ENCODE results near the gene DMBT1.

The DMBT1 gene

DNA sequence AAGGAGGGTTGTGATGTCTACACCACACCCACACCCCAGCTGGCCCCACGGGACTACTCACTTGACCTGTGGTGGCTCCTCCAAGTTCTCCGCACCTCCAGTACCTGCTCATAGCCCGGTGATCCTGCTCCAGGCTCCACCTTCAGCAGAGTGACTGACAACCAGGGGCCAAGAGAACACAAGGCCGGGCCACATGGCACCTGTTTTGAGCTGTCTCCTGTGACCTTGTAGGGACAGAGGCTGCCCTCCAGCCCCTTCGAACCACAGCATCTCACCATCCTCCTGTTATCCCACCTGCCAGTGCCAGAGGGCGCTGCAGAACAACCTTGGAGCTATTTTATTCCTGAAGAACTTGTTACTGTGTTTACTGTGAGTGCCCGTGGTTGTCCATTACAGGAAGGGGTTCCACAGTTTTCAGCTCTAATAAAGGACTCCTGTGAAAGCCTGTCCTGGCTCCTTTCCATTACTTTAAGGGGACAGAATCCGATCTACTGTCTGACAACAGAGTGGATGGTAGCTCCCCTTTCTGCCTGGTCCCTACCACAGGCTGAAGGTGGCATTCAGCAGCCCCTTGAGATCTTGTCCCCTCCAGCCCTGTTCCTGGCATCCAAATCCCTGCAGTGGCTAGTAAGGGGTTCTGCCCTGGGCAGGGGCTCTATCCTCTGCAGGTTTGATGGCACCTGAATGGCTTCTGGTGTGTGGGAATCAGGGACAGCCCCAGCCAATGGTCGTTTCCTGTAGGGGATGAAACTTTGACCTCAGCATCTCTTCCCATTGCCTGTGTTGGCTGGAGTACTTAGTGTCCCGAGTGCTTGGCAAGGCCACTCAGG lies 88.3 kb downstream of the DMBT1 start:
- DNase-seq: no peak

- no peak for DNase-seq
Measured at GRCh38 chr10:122649903-122650302, 89.3 kb downstream of the DMBT1 start.

- no peak for DNase-seq
Measured at GRCh38 chr10:122650331-122650730, 89.8 kb downstream of the DMBT1 start.

GRCh38 chr10:122655524-122656307 lies 95.2 kb downstream of the DMBT1 start:
- DNase-seq: no peak

DNA sequence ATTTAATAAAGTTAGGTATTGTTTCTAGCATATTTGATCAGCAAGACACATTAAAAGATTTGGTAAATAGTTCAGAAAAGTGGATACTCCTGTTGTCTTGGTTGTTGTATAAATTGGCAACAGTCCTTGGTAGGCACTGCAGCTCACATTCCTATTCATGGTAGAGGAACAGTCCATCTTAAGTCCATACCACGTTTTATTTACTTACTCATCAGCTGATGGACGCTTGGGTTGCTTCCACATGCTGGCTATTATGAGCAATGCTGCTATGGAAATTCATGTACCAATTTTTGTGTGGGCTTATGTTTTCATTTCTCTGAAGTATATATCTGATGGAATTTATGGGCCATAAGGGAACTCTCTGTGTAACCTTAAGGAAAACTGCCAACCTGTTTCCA lies 95.8 kb downstream of the DMBT1 start:
- no peak for DNase-seq

DNA sequence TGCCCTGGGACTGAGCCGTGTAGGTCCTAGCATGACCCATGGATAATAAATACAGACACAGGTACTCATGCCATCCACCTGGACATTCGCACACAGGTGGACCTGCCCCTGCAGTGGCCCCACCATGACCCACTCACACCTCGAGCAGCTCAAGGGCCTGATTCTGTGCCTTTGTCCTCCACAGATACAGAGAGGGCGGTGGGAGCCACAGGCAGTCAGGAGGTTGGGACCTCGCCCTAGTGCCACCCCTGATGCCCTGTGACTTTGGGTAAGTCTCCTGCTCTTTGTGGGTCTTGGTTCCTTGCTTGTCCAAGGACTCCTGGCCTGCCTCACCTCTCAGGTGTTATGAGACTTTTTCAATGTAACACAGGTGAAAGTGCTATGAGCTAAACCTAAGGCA lies 96.2 kb downstream of the DMBT1 start:
- DNase-seq: no peak

GRCh38 chr10:122657255-122657654 lies 96.7 kb downstream of the DMBT1 start:
- no peak for DNase-seq

DNA sequence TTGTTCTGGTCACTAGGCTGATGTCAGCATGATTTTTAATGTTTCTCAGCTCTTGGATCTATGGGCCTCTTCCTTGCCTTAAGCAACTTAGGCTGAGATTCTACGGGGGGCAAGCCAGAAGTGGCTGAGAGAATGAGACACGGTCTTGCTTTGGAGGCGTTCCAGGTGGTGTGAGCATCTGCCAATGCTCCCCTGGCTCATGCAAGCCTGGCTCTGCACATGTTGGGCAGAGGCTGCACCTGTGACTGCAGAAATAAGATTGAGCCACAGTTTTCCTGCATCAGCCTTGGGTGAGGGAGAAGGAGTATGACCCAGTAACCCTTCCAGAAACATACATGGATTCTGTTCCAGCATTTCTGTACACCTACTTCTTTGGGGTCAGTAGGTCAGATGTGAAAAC lies 97.2 kb downstream of the DMBT1 start:
- DNase-seq: no peak

DNA sequence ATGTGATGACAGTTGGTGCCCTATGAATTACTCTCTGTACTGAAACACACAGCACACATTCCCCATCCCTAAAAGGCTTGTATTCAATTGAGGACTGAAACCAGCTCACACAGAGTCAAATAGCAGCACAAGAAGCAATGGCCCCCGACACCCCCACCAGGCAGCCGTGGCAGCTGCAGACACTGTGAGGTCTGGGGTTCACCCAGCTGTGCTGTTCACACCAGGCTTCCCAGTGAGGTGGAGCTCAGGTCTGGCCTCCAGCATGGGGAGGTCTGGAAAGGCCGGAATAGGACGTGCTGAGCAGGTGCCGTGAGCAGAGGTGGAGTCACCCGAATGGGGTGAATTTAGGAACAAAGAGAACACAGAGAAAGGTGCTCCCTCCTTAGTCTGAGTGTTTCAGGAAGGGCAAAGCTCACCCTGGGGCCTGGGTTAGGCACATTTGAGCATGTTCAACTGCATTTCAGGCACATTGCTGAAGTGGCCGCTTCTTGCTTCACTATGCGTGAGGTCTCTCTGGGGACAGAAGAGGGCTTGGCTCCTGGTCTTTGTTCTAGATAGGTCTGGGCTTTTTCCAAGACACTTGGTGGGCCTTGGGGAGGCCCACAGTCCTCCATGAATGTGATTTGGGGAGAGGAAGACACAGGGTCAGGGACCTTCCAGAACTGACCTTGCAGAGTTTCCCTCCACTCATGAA lies 97.9 kb downstream of the DMBT1 start:
- no peak for DNase-seq

GRCh38 chr10:122659126-122659525 lies 98.6 kb downstream of the DMBT1 start:
- DNase-seq: no peak

- no peak for DNase-seq
Measured at GRCh38 chr10:122659651-122660050, 99.1 kb downstream of the DMBT1 start.

DNA sequence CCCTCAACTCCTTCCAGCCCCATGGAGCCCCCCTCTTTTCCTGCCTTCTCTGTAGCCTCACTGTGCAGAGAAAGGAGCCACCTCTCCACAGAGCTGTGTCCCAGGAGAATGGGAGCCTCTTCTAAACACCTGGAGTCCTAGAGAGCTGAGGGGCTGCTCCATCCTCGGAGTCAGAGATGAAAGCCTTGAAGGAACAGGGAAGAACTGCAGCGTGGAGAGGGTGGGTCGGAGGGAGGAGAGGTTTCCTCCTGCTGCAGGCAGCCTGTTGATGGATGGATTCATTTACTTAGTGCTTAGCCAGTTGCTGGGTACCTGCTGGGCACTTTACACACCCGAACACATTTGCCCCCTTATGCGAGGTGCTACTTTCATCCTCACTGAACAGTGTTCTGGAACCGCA lies 100.1 kb downstream of the DMBT1 start:
- DNase-seq: no peak

- DNase-seq: no peak
Measured at GRCh38 chr10:122662231-122662630, 101.7 kb downstream of the DMBT1 start.

DNA sequence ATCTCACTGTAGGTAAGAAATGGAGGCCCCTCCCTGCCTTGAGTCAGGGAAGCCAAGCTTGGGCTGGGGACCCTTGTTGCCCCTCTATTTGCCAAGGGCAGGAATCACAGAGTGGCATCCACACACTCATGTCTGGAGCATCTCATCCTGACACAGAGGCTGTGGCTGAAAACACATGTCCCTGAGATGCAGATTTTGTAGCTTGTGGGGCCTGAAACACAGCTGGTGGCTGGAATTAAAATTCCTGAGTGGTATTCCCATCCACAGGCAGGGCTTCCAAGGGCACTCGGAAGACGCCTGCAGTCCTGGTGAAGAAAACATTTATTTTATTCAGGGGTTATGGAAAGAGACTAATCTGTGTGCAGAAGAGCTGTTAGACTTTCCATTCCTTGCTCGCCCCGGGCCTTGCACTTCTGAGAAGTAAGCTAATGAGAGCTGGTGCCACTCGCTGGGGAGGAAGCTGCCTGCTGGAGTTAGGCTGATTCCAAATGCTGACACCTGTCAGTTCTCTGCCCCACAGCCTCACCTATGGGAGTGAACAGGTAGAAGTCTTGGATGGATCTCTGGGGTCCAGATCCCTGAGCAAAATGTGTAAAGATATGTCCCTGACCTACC lies 103.1 kb downstream of the DMBT1 start:
- DNase-seq: no peak

- no peak for DNase-seq
Measured at GRCh38 chr10:122664501-122664900, 103.9 kb downstream of the DMBT1 start.

- no peak for DNase-seq
Measured at GRCh38 chr10:122665329-122665860, 104.8 kb downstream of the DMBT1 start.

GRCh38 chr10:122665946-122666345 lies 105.4 kb downstream of the DMBT1 start:
- DNase-seq: no peak

DNA sequence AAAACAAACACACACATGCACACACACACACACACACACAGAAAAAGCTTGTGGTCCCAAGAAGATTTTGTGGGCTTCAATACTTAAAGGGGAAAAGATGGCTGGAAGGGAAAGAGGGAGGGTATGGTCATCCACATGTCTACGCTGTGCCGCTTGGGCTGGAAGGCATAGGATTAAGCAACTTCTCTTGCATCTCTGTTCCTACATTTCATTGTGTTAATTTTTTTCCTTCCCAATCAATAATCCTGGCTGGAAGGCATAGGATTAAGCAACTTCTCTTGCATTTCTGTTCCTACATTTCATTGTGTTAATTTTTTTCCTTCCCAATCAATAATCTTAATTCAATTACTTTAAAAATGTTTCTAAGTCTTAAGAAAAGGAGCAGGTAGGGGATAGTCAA lies 108.5 kb downstream of the DMBT1 start:
- DNase-seq: no peak

GRCh38 chr10:122669842-122670241 lies 109.3 kb downstream of the DMBT1 start:
- DNase-seq: no peak

GRCh38 chr10:122671355-122671754 lies 110.8 kb downstream of the DMBT1 start:
- DNase-seq: no peak

DNA sequence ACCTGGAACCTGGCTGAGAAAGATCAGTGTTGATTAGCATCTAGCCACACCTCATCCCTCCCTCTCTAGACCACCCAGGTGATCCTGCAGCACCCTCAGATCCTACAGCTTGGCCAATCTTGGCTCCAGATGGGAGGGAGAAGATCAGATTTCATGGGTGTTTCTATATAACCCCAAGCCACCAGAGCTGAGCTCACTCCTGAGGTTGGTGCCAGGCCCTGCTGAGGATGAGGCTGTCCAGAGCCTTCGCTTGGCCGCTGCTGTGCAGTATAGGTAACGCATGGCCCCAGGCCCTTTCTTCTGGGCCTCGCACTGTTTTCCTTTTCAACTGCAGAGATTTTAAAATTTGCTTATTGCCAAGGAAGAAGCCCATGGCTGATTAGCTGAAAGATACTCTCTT lies 112.1 kb downstream of the DMBT1 start:
- no peak for DNase-seq

- no peak for DNase-seq
Measured at GRCh38 chr10:122673269-122673668, 112.7 kb downstream of the DMBT1 start.

DNA sequence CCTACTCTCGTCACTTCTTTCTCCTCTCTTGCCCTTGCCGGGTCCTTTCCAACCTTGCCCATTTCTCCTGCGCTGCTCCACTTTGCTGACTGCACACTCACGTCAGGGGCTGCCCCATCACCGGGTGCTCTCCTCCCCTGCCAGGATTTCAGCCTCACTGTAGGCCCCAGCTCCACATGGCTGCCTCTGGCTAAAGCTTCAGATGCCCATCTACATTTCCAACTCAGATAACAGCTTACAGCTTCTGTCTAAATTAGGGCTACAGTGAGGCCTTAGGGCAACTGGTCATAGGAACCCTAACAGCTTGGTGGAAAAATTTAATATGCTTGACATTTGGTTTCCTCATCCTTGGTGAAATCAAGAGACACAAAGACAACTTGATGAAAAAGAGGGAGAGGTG lies 113.2 kb downstream of the DMBT1 start:
- DNase-seq: no peak

All from activated effector memory CD4-positive, alpha-beta T cell treated with Interleukin-2 at 50 U/mL for 16 hours (primary cell).